Keratinocyte (primary cell): ENCODE data around the gene DMXL1. TPM values are rescaled to one million over a fixed set of nuclear protein-coding genes. Genes with fewer than 3 reads are reported as not detected.

Experiments
- DNase-seq: peaks from one replicate; pipeline ENCODE4 v3.0.0-alpha.2; 2011; ENCODE audit warnings: low read depth, missing footprints, low spot score
- FAIRE-seq: peaks from 2 replicates; lab custom pipeline; 2011; peaks lifted over from hg19 to GRCh38; lab: Jason Lieb, UNC
- H2AFZ ChIP-seq: 2 replicates; pipeline ENCODE4 v1.6.0; 2012; ENCODE audit warnings: low read length, control low read depth, inconsistent platforms; ENCODE audit not compliant: control insufficient read depth
- H3K27ac ChIP-seq: 2 replicates; pipeline ENCODE4 v1.5.1; 2011; ENCODE audit warnings: low read length; ENCODE audit not compliant: control insufficient read depth, insufficient read depth
- H3K27me3 ChIP-seq: 3 replicates; pipeline ENCODE4 v1.6.0; 2011; ENCODE audit warnings: low read length; ENCODE audit not compliant: control insufficient read depth, insufficient read depth; ENCODE audit errors: extremely low read depth
- H3K36me3 ChIP-seq, 2 experiments: 2 replicates in 1 of 2; 3 replicates in 1 of 2; pipeline ENCODE4 v1.5.1; 2011; ENCODE audit warnings: low read length in 2 of 2, mild to moderate bottlenecking in 1 of 2; ENCODE audit not compliant: control insufficient read depth in 2 of 2, insufficient read depth in 2 of 2; ENCODE audit errors: extremely low read depth in 1 of 2
- H3K4me1 ChIP-seq: 3 replicates; pipeline ENCODE4 v1.5.1; 2011; ENCODE audit warnings: low read length; ENCODE audit not compliant: control insufficient read depth, insufficient read depth; ENCODE audit errors: extremely low read depth
- H3K4me2 ChIP-seq: 3 replicates; pipeline ENCODE4 v1.6.0; 2011; ENCODE audit warnings: low read depth, low read length; ENCODE audit not compliant: control insufficient read depth, insufficient read depth; ENCODE audit errors: extremely low read depth
- H3K4me3 ChIP-seq, 3 experiments: fragments of 200-600 bp in 1 of 3; sonication (generic) in 1 of 3; 2 replicates in 2 of 3; 3 replicates in 1 of 3; pipeline ENCODE4 v1.5.1; 2011 to 2016; ENCODE audit warnings: low read length in 3 of 3, mild to moderate bottlenecking in 3 of 3, control low read depth in 2 of 3, inconsistent platforms in 1 of 3, low read depth in 1 of 3, mixed read lengths in 1 of 3, mixed run types in 1 of 3, moderate library complexity in 1 of 3; ENCODE audit not compliant: control insufficient read depth in 2 of 3, insufficient read depth in 2 of 3; ENCODE audit errors: extremely low read depth in 1 of 3
- H3K79me2 ChIP-seq: 2 replicates; pipeline ENCODE4 v1.6.0; 2012; ENCODE audit warnings: low read length; ENCODE audit not compliant: control insufficient read depth, insufficient read depth
- H3K9ac ChIP-seq: 3 replicates; pipeline ENCODE4 v1.6.0; 2011; ENCODE audit warnings: low read length; ENCODE audit not compliant: control insufficient read depth, insufficient read depth; ENCODE audit errors: extremely low read depth
- H3K9me1 ChIP-seq: 3 replicates; pipeline ENCODE4 v1.6.0; 2011; ENCODE audit warnings: low read length; ENCODE audit not compliant: control insufficient read depth, insufficient read depth; ENCODE audit errors: extremely low read depth
- H3K9me3 ChIP-seq: 2 replicates; pipeline ENCODE4 v1.5.1; 2012; ENCODE audit warnings: low read depth, low read length; ENCODE audit not compliant: control insufficient read depth
- H4K20me1 ChIP-seq: 3 replicates; pipeline ENCODE4 v1.6.0; 2011; ENCODE audit warnings: low read length; ENCODE audit not compliant: control insufficient read depth, insufficient read depth; ENCODE audit errors: extremely low read depth
- CTCF ChIP-seq, 3 experiments: IDR thresholded peaks in 1 of 3; conservative IDR thresholded peaks in 1 of 3; optimal IDR thresholded peaks in 1 of 3; 2 replicates in 2 of 3; 3 replicates in 1 of 3; pipeline versions ENCODE3 to v1.5.1; 2011; ENCODE audit warnings: low read length in 3 of 3, mild to moderate bottlenecking in 3 of 3, moderate library complexity in 2 of 3, control low read depth in 1 of 3, inconsistent platforms in 1 of 3; ENCODE audit not compliant: insufficient read depth in 2 of 3; ENCODE audit errors: extremely low read depth in 1 of 3
- EZH2 ChIP-seq: IDR thresholded peaks from one replicate; pipeline ENCODE4 v1.6.1; 2012; ENCODE audit warnings: inconsistent platforms, mild to moderate bottlenecking, low read length, moderate library complexity
- dilution Hi-C: fragments of 300-500 bp; cut with MboI; formaldehyde crosslinking; loops from one replicate; pipeline ENCODE4 v1.7.0; 2020; ENCODE audit warnings: low sequenced_read_pairs; ENCODE audit not compliant: extremely low pct_ligation_motif_present
- polyA plus RNA-seq, 5 experiments: library from polyadenylated mRNA; depleted of rRNA in 3 of 5; stranded (reverse) in 3 of 5; stranded (forward) in 1 of 5; unstranded in 1 of 5; fragments of >200 nt; gene quantifications; 1 replicate in 1 of 5; 2 replicates in 3 of 5; 3 replicates in 1 of 5; pipeline versions ENCODE4 v1.2.1 to v1.2.3, GENCODE V29; 2011 to 2012; ENCODE audit warnings: missing spikeins in 2 of 5, low read depth in 1 of 5, low replicate concordance in 1 of 5

Gene DMXL1
- polyA plus RNA-seq, 1 donor (not counting 4 experiments of a cell fraction or from before 2014, with no cell fraction given) = 13.1 TPM

GRCh38 chr5:119289438-119290044, 218.7 kb downstream of the DMXL1 start:
- DNase-seq (no peak), FAIRE-seq (no peak)
- no peaks in the 10 kb centered on the region for H4K20me1 ChIP-seq
- no peaks in the 10 kb centered on the region for H3K27me3 ChIP-seq
- peak overlapping the region; percentile 95 for H3K4me2 ChIP-seq
- peak overlapping the region in 2 of 3 experiments; percentile 1 to 36 for H3K4me3 ChIP-seq
- peaks cover 10% of the 10 kb centered on the region for H3K79me2 ChIP-seq
- H3K36me3 ChIP-seq = no peaks in the 10 kb centered on the region
- peaks cover 51% of the 10 kb centered on the region for H3K4me1 ChIP-seq
- no peaks in the 10 kb centered on the region for H3K9me1 ChIP-seq
- peak overlapping the region; percentile 29 for H3K9ac ChIP-seq
- H3K27ac ChIP-seq = peak overlapping the region; percentile 75
- peak overlapping the region; percentile 18 for H2AFZ ChIP-seq
- no peak for TF ChIP-seq CTCF (optimal IDR thresholded peaks at IDR 0.05 in 1 of 3, IDR thresholded peaks at IDR 0.05 in 1 of 3, conservative IDR thresholded peaks at IDR 0.05 in 1 of 3; ENCODE audit: extremely low read depth in 1 of 3, insufficient read depth in 2 of 3, low read length in 3 of 3)
- no peak for TF ChIP-seq EZH2
- dilution Hi-C loops = no loop called here
- no peaks in the 10 kb centered on the region for H3K9me3 ChIP-seq

GRCh38 chr5:119290161-119290569, 219.3 kb downstream of the DMXL1 start:
- H2AFZ ChIP-seq = no peak overlapping the region
- dilution Hi-C loops = no loop called here
- no peaks in the 10 kb centered on the region for H3K9me3 ChIP-seq
- peaks cover 10% of the 10 kb centered on the region for H3K79me2 ChIP-seq
- peak overlapping the region; percentile 75 for H3K27ac ChIP-seq
- H3K36me3 ChIP-seq = no peaks in the 10 kb centered on the region
- H3K9ac ChIP-seq = no peak overlapping the region
- peak overlapping the region in 1 of 3 experiments; percentile 1 for H3K4me3 ChIP-seq
- H3K27me3 ChIP-seq = no peaks in the 10 kb centered on the region
- no peaks in the 10 kb centered on the region for H3K9me1 ChIP-seq
- peaks cover 49% of the 10 kb centered on the region for H3K4me1 ChIP-seq
- H3K4me2 ChIP-seq = peak overlapping the region; percentile 95
- no peaks in the 10 kb centered on the region for H4K20me1 ChIP-seq
- TF ChIP-seq EZH2 (no peak), CTCF (optimal IDR thresholded peaks at IDR 0.05 in 1 of 3, IDR thresholded peaks at IDR 0.05 in 1 of 3, conservative IDR thresholded peaks at IDR 0.05 in 1 of 3; ENCODE audit: extremely low read depth in 1 of 3, insufficient read depth in 2 of 3, low read length in 3 of 3) (no peak)
- peak; percentile 52 for FAIRE-seq
- no peak for DNase-seq
